SK-N-MC (cell line): ENCODE data around the gene SCP2.

Experiments used
- DNase-seq: peaks from one replicate; pipeline ENCODE4 v3.0.0-alpha.2; 2011; ENCODE audit warnings: low read depth, low spot score
- H3K27ac ChIP-seq: fragments of 200-600 bp; sonication (generic); 2 replicates; pipeline ENCODE4 v1.5.1; 2016; ENCODE audit warnings: mixed run types
- H3K36me3 ChIP-seq: fragments of 200-600 bp; sonication (generic); 2 replicates; pipeline ENCODE4 v1.6.1; 2017; ENCODE audit warnings: antibody characterized with exemption, low read length, mixed read lengths; ENCODE audit not compliant: insufficient read depth
- H3K4me3 ChIP-seq: fragments of 200-600 bp; sonication (generic); 2 replicates; pipeline ENCODE4 v1.5.1; 2016
- H3K9ac ChIP-seq: fragments of 200-600 bp; sonication (generic); 2 replicates; pipeline ENCODE4 v1.8.0; 2017; ENCODE audit warnings: mixed run types, mixed read lengths; ENCODE audit not compliant: insufficient read length
- H3K9me3 ChIP-seq: fragments of 200-600 bp; sonication (generic); 2 replicates; pipeline ENCODE4 v1.6.1; 2017; ENCODE audit warnings: low read depth, mild to moderate bottlenecking, antibody characterized with exemption, low read length, moderate library complexity, mixed read lengths
- EZH2 ChIP-seq: fragments of 200-600 bp; sonication (generic); IDR thresholded peaks from one replicate; pipeline ENCODE4 v1.6.1; 2017; ENCODE audit warnings: antibody characterized with exemption
- FOXP2 ChIP-seq: optimal IDR thresholded peaks from 2 replicates; pipeline ENCODE3; 2011; ENCODE audit warnings: mild to moderate bottlenecking, moderate library complexity; ENCODE audit not compliant: insufficient read depth; ENCODE audit errors: extremely low read length, control extremely low read depth
- POLR2AphosphoS5 ChIP-seq: IDR thresholded peaks from 2 replicates; pipeline ENCODE4 v1.6.1; 2012; ENCODE audit warnings: mild to moderate bottlenecking, low read depth, low read length, borderline replicate concordance

The SCP2 gene, protein sequence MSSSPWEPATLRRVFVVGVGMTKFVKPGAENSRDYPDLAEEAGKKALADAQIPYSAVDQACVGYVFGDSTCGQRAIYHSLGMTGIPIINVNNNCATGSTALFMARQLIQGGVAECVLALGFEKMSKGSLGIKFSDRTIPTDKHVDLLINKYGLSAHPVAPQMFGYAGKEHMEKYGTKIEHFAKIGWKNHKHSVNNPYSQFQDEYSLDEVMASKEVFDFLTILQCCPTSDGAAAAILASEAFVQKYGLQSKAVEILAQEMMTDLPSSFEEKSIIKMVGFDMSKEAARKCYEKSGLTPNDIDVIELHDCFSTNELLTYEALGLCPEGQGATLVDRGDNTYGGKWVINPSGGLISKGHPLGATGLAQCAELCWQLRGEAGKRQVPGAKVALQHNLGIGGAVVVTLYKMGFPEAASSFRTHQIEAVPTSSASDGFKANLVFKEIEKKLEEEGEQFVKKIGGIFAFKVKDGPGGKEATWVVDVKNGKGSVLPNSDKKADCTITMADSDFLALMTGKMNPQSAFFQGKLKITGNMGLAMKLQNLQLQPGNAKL

DNA sequence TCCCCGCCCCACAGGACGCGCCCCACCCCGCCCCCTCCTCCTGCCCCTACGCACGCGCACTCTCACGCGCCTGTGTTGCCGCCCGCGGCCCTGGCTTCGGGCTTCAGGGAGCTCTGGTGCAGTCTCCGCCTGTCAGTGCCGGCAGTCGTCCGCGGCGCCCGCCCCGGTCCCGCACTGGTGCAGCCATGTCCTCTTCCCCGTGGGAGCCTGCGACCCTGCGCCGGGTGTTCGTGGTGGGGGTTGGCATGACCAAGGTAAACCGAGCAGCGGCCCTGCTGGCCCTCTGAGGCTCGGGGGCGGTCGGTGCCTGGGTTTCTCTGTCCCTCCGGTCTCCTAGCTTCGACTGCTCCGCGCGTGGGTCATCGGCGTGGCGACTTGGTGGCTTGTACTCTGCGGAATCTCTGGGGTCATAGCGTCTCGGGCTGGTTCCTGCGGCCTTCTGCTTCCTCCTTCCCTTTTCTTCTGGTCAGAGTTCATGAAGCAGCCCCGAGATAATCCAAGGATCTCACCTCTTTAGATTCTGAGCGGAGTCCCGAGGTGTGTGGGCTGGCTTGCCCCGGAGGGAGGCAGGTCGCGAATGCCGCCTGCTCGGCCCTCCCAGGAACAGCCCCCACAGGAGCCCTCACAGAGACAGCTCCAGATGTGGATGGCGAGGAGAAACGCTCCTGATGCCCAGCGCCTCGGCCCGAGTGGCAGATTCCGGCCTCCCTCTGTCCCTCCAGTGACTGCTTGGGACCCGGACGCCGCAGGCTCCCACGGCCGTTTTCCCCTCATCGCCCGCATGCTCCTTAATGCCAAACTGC, at the start of gene SCP2:
Gene SCP2, plus strand, starts transcription at position 65 of the 803 bp plus-strand sequence. Its CDS starts 121 bp downstream, at position 186.
- DNase-seq, result no peak
- H3K9ac ChIP-seq, result peak within 1 kb of the TSS; percentile 82
- H3K4me3 ChIP-seq, result peak within 1 kb of the TSS; percentile 89
- no peaks in the 10 kb centered on the region for H3K36me3 ChIP-seq
- no peak for TF ChIP-seq FOXP2
- no peak for TF ChIP-seq EZH2
- TF ChIP-seq POLR2AphosphoS5, result no peak
- no peaks in the 10 kb centered on the region for H3K9me3 ChIP-seq
- H3K27ac ChIP-seq, result no peak within 1 kb of the TSS

DNA sequence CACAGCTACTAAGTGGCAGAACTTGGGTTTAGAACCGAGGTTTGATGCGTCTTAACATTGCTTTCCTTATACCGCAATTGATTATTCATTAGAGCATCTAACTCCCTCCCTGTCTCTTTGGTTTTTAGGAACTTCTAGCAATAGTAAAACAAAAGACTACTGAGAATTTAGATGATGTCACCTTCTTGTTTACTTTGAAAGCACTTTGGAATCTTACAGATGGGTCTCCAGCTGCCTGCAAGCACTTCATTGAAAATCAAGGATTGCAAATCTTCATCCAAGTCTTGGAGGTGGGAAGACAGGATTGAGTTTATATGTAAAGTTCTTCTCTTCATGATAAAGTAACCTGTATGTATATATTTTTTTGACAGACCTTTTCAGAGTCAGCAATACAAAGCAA, 49.5 kb upstream of the SCP2 start:
- no peak overlapping the region for H3K4me3 ChIP-seq
- H3K9ac ChIP-seq, result no peak overlapping the region
- no peak for DNase-seq
- no peak for TF ChIP-seq EZH2
- no peak for TF ChIP-seq FOXP2
- TF ChIP-seq POLR2AphosphoS5, result no peak
- H3K36me3 ChIP-seq, result no peaks in the 10 kb centered on the region
- H3K9me3 ChIP-seq, result no peaks in the 10 kb centered on the region
- H3K27ac ChIP-seq, result no peak overlapping the region

DNA sequence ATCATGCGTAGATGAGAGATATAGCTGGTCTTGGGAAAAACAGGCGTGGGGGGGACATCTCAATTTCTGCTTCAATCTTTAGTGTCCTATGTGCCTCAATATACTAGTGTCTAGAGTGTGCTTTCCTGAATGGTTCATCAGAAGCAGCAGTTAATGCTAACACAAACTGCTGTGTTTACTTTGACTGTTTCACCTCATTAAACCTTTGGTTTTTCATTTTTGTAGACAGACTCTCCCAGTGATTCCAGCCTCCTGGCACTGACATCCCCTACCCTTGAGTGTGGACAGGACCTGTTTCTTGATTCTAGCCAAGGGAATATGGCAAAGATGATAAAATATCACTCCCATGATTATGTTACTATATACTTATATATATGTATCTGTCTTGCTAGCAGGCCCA, 46.9 kb upstream of the SCP2 start:
- no peak for TF ChIP-seq POLR2AphosphoS5
- no peak for TF ChIP-seq FOXP2
- no peak for TF ChIP-seq EZH2
- H3K9me3 ChIP-seq, result no peaks in the 10 kb centered on the region
- no peaks in the 10 kb centered on the region for H3K36me3 ChIP-seq
- H3K27ac ChIP-seq, result no peak overlapping the region
- no peak for DNase-seq
- H3K9ac ChIP-seq, result no peak overlapping the region
- H3K4me3 ChIP-seq, result no peak overlapping the region

DNA sequence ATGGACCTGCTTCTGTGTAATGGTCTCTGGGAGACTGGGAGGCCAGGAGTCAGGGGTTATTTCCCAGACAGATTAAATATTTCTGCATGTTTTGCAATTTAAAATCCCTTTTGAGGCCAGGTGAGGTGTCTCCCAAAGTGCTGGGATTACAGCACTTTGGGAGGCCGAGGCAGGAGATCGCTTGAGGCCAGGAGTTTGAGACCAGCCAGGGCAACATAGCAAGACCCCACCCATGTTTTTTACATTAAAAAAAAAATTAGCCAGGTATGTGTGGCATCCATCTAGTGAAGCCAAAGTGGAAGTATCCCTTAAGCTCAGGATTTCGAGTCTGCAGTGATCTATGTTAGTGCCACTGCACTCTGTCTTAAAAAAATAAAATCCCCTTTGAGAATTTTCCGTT, 39.6 kb upstream of the SCP2 start:
- H3K27ac ChIP-seq, result no peak overlapping the region
- H3K36me3 ChIP-seq, result no peaks in the 10 kb centered on the region
- H3K4me3 ChIP-seq, result no peak overlapping the region
- no peaks in the 10 kb centered on the region for H3K9me3 ChIP-seq
- no peak overlapping the region for H3K9ac ChIP-seq
- DNase-seq, result no peak
- no peak for TF ChIP-seq FOXP2
- TF ChIP-seq POLR2AphosphoS5, result no peak
- TF ChIP-seq EZH2, result no peak

DNA sequence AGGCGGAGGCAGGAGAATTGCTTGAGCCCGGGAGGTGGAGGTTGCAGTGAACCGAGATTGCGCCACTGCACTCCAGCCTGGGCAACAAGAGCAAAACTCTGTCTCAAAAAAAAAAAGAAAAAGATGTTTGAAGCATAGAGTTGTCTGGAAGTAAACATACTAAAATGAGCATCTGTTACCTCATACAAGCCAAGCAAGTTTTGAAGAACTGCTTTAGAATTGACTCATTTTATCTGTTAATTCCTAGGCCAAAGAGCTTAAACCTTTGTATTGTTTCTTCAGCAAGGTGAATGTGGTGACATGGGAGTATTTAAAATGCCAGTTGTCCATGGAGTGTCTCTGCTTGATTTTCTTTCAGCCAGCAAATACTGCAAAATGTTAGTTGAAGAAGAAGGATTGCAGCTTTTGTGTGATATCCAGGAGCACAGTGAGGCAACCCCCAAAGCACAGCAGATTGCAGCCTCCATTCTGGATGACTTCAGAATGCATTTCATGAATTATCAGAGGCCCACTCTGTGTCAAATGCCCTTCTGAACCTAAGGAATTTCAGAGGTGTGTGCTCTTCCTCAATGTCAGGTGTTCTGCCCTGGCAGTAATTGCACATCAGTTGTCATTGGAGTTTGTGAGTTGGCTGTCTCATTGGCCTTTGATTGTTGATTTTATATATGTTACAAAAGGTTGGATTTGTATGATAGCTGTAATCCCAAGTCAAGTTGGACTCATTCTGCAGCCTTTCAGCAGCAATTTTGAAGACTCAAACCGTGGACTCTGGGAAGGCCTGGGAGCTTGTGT, 34.5 kb upstream of the SCP2 start:
- TF ChIP-seq EZH2, result no peak
- TF ChIP-seq FOXP2, result no peak
- no peak for TF ChIP-seq POLR2AphosphoS5
- no peak for DNase-seq
- H3K36me3 ChIP-seq, result no peaks in the 10 kb centered on the region
- H3K27ac ChIP-seq, result no peak overlapping the region
- H3K9me3 ChIP-seq, result no peaks in the 10 kb centered on the region
- H3K4me3 ChIP-seq, result no peak overlapping the region
- no peak overlapping the region for H3K9ac ChIP-seq

DNA sequence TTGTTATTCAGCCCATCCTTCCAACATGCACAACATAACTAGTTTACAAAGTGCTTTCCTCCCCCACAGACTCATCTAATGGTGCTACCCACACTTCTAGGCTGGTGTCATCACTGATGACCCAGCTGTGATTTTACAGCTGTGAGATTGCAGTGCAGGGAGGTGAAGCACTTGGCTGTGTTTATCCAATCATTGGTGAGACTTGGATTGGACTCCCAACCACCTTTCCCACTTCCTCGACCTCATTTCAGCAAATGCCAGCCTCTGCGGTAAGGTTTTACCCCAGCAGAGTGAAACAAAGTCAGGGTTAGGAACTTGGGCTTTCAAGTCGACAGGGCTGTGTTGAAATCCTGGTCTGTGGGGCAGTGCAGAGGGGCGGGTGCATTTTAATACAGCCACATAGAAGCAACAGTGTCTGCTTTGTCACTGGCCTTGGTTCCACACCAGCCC, 27.6 kb upstream of the SCP2 start:
- Histone ChIP-seq H3K36me3 (no peaks in the 10 kb centered on the region), H3K27ac (no peak overlapping the region)

DNA sequence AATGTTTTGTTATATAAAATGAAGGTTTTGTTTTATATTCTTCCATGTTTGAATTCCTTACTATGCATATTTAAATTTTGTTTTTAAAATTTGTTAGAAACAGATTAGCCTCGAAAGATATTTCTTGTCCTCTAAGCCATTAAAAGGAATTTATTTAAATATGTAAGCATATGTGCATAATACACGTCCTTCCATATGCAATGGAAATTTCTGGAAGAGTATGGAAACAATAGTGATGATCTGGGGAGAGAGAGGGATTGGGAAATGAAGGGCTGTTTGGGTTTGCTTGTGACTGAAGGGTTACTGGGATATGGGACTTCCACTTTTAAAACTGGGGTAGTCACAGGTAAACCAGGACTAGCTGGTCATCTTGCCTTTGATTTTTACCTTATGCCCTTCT, 26.7 kb upstream of the SCP2 start:
- no peak overlapping the region for H3K27ac ChIP-seq
- no peaks in the 10 kb centered on the region for H3K9me3 ChIP-seq
- H3K4me3 ChIP-seq, result no peak overlapping the region
- no peak for DNase-seq
- no peak for TF ChIP-seq FOXP2
- no peak for TF ChIP-seq POLR2AphosphoS5
- no peak for TF ChIP-seq EZH2
- H3K9ac ChIP-seq, result no peak overlapping the region
- no peaks in the 10 kb centered on the region for H3K36me3 ChIP-seq

More for the DNA sequence above, 27.6 kb upstream of the SCP2 start:
- Histone ChIP-seq H3K9me3 (no peaks in the 10 kb centered on the region), H3K9ac (no peak overlapping the region), H3K4me3 (no peak overlapping the region)
- TF ChIP-seq FOXP2 (no peak), EZH2 (no peak), POLR2AphosphoS5 (no peak)
- DNase-seq, result no peak

DNA sequence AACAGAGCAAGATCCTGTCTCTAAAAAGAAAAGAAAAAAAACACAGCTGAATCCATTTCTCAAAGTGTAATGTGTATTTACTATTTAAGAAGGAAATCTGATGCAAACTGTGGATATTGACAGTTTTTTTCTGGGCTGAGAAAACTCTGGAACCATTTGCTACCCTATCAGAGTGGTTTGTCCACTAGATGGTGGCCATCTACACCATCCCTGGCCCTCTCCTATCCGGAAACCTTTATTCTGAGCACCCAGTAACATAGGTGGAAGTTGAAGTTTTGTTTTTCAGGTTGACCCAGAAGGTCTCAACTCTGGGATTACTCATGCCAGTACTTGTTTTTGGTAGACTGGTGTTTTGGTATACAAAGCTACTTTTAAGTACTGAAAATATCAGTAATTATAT, 25.7 kb upstream of the SCP2 start:
- Histone ChIP-seq H3K9ac (no peak overlapping the region), H3K36me3 (no peaks in the 10 kb centered on the region), H3K9me3 (no peaks in the 10 kb centered on the region), H3K4me3 (no peak overlapping the region), H3K27ac (no peak overlapping the region)
- DNase-seq, result no peak
- no peak for TF ChIP-seq EZH2
- no peak for TF ChIP-seq POLR2AphosphoS5
- no peak for TF ChIP-seq FOXP2
